WTC11 (cell line): ENCODE measurements around the gene BRMS1. TPM values are rescaled to one million over a fixed set of nuclear protein-coding genes. Genes with fewer than 3 reads are reported as not detected.
A peak's percentile ranks its signal among the peaks of the same experiment; 100 is the strongest.

Experiments used
- ATAC-seq: fragments of 200-7000 bp; cut with Tn5 transposase; 2 replicates; pipeline ENCODE4 v1.10.0; 2021; ENCODE audit warnings: mild to moderate bottlenecking, moderate library complexity
- CTCF ChIA-PET: fragments of 300-600 bp; sonication (Branson Sonifier 250); formaldehyde crosslinking; loops from one replicate; lab custom pipeline; 2021; ENCODE audit warnings: antibody characterized with exemption; lab: Charles Lee
- POLR2A ChIA-PET: fragments of 350-600 bp; sonication (Branson Sonifier 250); formaldehyde crosslinking; loops from one replicate; lab custom pipeline; 2021; ENCODE audit warnings: antibody characterized with exemption; lab: Charles Lee
- DNase-seq: peaks from one replicate; pipeline ENCODE4 v3.0.0; 2021; ENCODE audit warnings: low spot score
- H3K27ac Mint-ChIP-seq: 2 replicates; pipeline ENCODE4 v1.8.0; 2021; ENCODE audit warnings: mixed read lengths
- H3K27me3 Mint-ChIP-seq: 2 replicates; pipeline ENCODE4 v1.8.0; 2021; ENCODE audit warnings: low read depth, mild to moderate bottlenecking, moderate library complexity, mixed read lengths
- H3K36me3 Mint-ChIP-seq: 2 replicates; pipeline ENCODE4 v1.8.0; 2021; ENCODE audit warnings: mixed read lengths
- H3K4me1 Mint-ChIP-seq: 2 replicates; pipeline ENCODE4 v1.8.0; 2022; ENCODE audit warnings: mixed read lengths
- H3K4me3 Mint-ChIP-seq: 2 replicates; pipeline ENCODE4 v1.8.0; 2021; ENCODE audit warnings: mild to moderate bottlenecking, moderate library complexity, mixed read lengths
- H3K9me3 Mint-ChIP-seq: 2 replicates; pipeline ENCODE4 v1.8.0; 2021; ENCODE audit warnings: mixed read lengths
- CBFB ChIP-seq: sonication (generic); formaldehyde crosslinking; IDR thresholded peaks from 2 replicates; pipeline ENCODE4 v1.8.1; 2022; ENCODE audit warnings: mild to moderate bottlenecking, low read depth, missing genetic modification reagents
- CTCF ChIP-seq: fragments of 200-600 bp; IDR thresholded peaks from 2 replicates; pipeline ENCODE4 v1.8.0; 2022; ENCODE audit warnings: antibody characterized with exemption
- FOXK1 ChIP-seq: sonication (generic); formaldehyde crosslinking; IDR thresholded peaks from 2 replicates; pipeline ENCODE4 v1.8.0; 2022; ENCODE audit warnings: mild to moderate bottlenecking, moderate library complexity, missing genetic modification reagents
- GTF2I ChIP-seq: fragments of 250-450 bp; sonication (Bioruptor Pico); conservative IDR thresholded peaks from 2 replicates; pipeline ENCODE4 v1.4.0; 2021; ENCODE audit warnings: mild to moderate bottlenecking
- HMGXB4 ChIP-seq: sonication (generic); formaldehyde crosslinking; IDR thresholded peaks from 2 replicates; pipeline ENCODE4 v1.8.1; 2023; ENCODE audit warnings: mild to moderate bottlenecking, moderate library complexity, missing genetic modification reagents
- NFYB ChIP-seq: sonication (generic); formaldehyde crosslinking; conservative IDR thresholded peaks from 2 replicates; pipeline ENCODE4 v1.8.0; 2022; ENCODE audit warnings: low read depth, missing genetic modification reagents
- NR1H2 ChIP-seq: sonication (generic); formaldehyde crosslinking; IDR thresholded peaks from 2 replicates; pipeline ENCODE4 v1.9.0; 2021; ENCODE audit warnings: mild to moderate bottlenecking, moderate library complexity, missing genetic modification reagents
- SP1 ChIP-seq: sonication (generic); formaldehyde crosslinking; conservative IDR thresholded peaks from 2 replicates; pipeline ENCODE4 v1.8.1; 2022; ENCODE audit warnings: missing genetic modification reagents
- TEAD4 ChIP-seq: sonication (generic); formaldehyde crosslinking; IDR thresholded peaks from 2 replicates; pipeline ENCODE4 v1.8.0; 2022; ENCODE audit warnings: mild to moderate bottlenecking, missing genetic modification reagents
- ZNF263 ChIP-seq: sonication (generic); formaldehyde crosslinking; IDR thresholded peaks from 2 replicates; pipeline ENCODE4 v1.8.1; 2022; ENCODE audit warnings: low read depth, mild to moderate bottlenecking, moderate library complexity, missing genetic modification reagents
- total RNA-seq: library from RNA; stranded (reverse); gene quantifications from 3 replicates; pipeline ENCODE4 v1.2.3, GENCODE V29; 2021
- TF ChIP-seq, protein P1 (sequence below): sonication (generic); formaldehyde crosslinking; IDR thresholded peaks from 2 replicates; pipeline ENCODE4 v1.8.0; 2022; ENCODE audit warnings: mild to moderate bottlenecking, missing genetic modification reagents
- TF ChIP-seq, protein P2 (sequence below): sonication (generic); formaldehyde crosslinking; IDR thresholded peaks from 2 replicates; pipeline ENCODE4 v1.8.0; 2023; ENCODE audit warnings: mild to moderate bottlenecking, missing genetic modification reagents
- TF ChIP-seq, protein P3 (sequence below): fragments of 250-450 bp; sonication (Bioruptor Pico); IDR thresholded peaks from 2 replicates; pipeline ENCODE4 v2.1.2; 2022; ENCODE audit warnings: mild to moderate bottlenecking, moderate library complexity
- TF ChIP-seq, protein P4 (sequence below): sonication (generic); formaldehyde crosslinking; IDR thresholded peaks from 2 replicates; pipeline ENCODE4 v1.8.0; 2023; ENCODE audit warnings: missing genetic modification reagents, mild to moderate bottlenecking, borderline replicate concordance

Gene BRMS1
- total RNA-seq, 1 experiment from 2014 or later = 44.5 TPM

DNA sequence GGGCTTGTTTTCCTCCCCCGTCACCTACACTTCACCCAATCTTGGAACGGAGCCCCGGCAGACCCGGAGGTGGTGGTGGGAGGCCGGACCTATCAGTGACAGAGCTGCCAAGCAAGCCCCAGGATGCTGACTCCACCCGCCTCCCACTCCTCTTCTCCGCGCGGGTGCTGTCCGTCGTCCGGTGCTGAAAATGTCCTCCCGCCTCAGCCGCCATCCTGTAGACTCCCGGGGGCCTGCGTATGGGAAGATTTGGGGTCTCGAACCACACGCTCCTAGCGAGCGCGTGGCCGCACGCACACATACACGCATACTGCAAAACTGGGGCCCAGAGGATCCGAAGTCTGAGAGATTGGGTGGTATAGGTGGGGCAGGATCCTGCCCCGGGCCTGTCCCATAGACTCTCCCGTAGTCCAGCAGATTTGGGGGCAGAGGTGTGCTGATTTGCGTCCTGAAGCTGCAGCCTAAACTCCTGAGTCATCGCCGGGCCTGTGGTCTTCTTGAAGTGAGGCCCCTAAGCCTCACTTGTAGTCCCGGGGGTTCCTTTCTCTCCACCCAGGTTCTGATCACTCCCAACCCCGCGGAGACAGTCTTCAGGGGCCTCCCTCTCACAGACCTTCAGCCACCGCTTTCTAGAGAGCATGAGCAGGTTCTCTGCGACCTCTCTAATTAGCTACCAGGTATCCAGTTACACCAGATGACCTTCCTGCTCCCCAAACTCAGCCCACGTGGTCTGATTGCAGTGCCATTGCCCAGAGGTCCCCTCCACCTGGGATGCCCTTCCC is 55.2 kb downstream of the BRMS1 start (continued):
- TF ChIP-seq, protein P1, sequence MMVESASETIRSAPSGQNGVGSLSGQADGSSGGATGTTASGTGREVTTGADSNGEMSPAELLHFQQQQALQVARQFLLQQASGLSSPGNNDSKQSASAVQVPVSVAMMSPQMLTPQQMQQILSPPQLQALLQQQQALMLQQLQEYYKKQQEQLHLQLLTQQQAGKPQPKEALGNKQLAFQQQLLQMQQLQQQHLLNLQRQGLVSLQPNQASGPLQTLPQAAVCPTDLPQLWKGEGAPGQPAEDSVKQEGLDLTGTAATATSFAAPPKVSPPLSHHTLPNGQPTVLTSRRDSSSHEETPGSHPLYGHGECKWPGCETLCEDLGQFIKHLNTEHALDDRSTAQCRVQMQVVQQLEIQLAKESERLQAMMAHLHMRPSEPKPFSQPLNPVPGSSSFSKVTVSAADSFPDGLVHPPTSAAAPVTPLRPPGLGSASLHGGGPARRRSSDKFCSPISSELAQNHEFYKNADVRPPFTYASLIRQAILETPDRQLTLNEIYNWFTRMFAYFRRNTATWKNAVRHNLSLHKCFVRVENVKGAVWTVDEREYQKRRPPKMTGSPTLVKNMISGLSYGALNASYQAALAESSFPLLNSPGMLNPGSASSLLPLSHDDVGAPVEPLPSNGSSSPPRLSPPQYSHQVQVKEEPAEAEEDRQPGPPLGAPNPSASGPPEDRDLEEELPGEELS (CRISPR knock-in tag) = peak; percentile 83
- TF ChIP-seq HMGXB4 (CRISPR knock-in tag) (0 out of 2 replicates have a peak, but pooled peaks have one; percentile 20), FOXK1 (CRISPR knock-in tag) (no peak), NR1H2 (CRISPR knock-in tag) (no peak), ZNF263 (CRISPR knock-in tag) (peak; percentile 61; the same call in 1 of the 2 replicates), TEAD4 (CRISPR knock-in tag) (no peak), CTCF (no peak)
- TF ChIP-seq, protein P2, sequence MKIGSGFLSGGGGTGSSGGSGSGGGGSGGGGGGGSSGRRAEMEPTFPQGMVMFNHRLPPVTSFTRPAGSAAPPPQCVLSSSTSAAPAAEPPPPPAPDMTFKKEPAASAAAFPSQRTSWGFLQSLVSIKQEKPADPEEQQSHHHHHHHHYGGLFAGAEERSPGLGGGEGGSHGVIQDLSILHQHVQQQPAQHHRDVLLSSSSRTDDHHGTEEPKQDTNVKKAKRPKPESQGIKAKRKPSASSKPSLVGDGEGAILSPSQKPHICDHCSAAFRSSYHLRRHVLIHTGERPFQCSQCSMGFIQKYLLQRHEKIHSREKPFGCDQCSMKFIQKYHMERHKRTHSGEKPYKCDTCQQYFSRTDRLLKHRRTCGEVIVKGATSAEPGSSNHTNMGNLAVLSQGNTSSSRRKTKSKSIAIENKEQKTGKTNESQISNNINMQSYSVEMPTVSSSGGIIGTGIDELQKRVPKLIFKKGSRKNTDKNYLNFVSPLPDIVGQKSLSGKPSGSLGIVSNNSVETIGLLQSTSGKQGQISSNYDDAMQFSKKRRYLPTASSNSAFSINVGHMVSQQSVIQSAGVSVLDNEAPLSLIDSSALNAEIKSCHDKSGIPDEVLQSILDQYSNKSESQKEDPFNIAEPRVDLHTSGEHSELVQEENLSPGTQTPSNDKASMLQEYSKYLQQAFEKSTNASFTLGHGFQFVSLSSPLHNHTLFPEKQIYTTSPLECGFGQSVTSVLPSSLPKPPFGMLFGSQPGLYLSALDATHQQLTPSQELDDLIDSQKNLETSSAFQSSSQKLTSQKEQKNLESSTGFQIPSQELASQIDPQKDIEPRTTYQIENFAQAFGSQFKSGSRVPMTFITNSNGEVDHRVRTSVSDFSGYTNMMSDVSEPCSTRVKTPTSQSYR (CRISPR knock-in tag) = peak; percentile 51; the same call in 1 of the 2 replicates
- TF ChIP-seq, protein P3, sequence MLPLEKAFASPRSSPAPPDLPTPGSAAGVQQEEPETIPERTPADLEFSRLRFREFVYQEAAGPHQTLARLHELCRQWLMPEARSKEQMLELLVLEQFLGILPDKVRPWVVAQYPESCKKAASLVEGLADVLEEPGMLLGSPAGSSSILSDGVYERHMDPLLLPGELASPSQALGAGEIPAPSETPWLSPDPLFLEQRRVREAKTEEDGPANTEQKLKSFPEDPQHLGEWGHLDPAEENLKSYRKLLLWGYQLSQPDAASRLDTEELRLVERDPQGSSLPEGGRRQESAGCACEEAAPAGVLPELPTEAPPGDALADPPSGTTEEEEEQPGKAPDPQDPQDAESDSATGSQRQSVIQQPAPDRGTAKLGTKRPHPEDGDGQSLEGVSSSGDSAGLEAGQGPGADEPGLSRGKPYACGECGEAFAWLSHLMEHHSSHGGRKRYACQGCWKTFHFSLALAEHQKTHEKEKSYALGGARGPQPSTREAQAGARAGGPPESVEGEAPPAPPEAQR (CRISPR knock-in tag) = no peak

DNA sequence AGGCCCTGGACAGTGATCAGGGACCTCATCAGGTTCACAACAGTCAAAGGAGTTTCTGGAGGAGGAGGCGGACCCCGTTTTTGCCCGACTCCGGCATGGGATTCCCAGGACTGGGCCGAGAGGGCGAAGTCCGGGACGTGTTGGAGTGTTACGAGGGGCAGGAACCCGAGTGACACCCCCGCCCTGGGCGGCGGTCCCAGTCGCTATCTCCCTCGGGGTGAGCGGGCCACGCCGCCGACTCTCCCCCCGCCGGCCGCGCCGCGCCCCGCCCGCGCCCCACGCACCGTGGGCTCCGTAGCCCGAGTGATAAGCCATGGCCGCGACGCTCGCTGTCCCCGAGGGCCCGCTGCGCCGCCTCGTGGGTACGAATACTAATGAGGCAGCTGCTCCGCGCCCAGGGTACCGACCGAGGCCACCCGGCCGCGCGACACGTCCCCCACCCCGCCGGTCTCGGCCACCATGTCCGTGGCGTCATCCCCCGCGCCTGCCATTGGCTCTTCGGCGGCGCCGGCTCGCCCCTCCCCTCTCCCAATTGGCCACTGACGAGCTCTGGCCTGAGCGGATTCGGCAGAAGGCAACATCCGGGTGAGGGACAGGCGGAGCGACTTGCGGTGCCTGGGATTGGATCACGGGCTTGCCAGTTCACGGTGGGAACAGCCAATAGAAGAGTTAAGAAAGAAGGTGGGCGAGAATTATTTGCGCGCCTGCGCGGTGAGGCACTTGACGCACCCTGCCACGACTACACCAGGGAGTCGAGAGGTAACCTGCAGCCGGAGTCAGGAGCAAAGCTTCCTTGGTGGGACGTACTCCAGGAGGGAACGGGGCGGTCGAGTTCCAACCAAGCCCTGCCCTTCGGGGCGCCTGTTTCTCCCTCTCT is 56.0 kb downstream of the BRMS1 start, which contains the start of gene YIF1A:
Gene YIF1A (minus strand): TSS at position 473 of the 877 bp plus-strand sequence. CDS start 158 bp downstream, at position 315.
- ChIA-PET POLR2A (interaction anchor here (0.5 to 1.8 kb wide), 11 partner anchors 9 to 178 kb away, joined by 3 to 19 read pairs (median 5); partner anchors contain the start of genes B4GAT1, CD248, PELI3 and RIN1), CTCF (interaction anchor here (0.6 to 2.5 kb wide), 28 partner anchors 9 to 401 kb away, joined by 3 to 65 read pairs (median 4); partner anchors contain the start of genes CD248, DPP3, FIBP and RAB1B)
- peak; percentile 95 for ATAC-seq
- Mint-ChIP-seq H3K27ac (peak within 1 kb of the TSS; percentile 96), H3K4me3 (peak within 1 kb of the TSS; percentile 96), H3K9me3 (no peaks in the 10 kb centered on the region), H3K4me1 (peaks cover 20% of the 10 kb centered on the region), H3K27me3 (peaks cover 37% of the 10 kb centered on the region), H3K36me3 (no peaks in the 10 kb centered on the region)
- DNase-seq = peak; percentile 98
- TF ChIP-seq NFYB (CRISPR knock-in tag) (peak; percentile 98), GTF2I (no peak), ZNF263 (CRISPR knock-in tag) (no peak), SP1 (peak; percentile 78), CBFB (CRISPR knock-in tag) (no peak), HMGXB4 (CRISPR knock-in tag) (0 out of 2 replicates have a peak, but pooled peaks have one; percentile 21)
- TF ChIP-seq, protein P4, sequence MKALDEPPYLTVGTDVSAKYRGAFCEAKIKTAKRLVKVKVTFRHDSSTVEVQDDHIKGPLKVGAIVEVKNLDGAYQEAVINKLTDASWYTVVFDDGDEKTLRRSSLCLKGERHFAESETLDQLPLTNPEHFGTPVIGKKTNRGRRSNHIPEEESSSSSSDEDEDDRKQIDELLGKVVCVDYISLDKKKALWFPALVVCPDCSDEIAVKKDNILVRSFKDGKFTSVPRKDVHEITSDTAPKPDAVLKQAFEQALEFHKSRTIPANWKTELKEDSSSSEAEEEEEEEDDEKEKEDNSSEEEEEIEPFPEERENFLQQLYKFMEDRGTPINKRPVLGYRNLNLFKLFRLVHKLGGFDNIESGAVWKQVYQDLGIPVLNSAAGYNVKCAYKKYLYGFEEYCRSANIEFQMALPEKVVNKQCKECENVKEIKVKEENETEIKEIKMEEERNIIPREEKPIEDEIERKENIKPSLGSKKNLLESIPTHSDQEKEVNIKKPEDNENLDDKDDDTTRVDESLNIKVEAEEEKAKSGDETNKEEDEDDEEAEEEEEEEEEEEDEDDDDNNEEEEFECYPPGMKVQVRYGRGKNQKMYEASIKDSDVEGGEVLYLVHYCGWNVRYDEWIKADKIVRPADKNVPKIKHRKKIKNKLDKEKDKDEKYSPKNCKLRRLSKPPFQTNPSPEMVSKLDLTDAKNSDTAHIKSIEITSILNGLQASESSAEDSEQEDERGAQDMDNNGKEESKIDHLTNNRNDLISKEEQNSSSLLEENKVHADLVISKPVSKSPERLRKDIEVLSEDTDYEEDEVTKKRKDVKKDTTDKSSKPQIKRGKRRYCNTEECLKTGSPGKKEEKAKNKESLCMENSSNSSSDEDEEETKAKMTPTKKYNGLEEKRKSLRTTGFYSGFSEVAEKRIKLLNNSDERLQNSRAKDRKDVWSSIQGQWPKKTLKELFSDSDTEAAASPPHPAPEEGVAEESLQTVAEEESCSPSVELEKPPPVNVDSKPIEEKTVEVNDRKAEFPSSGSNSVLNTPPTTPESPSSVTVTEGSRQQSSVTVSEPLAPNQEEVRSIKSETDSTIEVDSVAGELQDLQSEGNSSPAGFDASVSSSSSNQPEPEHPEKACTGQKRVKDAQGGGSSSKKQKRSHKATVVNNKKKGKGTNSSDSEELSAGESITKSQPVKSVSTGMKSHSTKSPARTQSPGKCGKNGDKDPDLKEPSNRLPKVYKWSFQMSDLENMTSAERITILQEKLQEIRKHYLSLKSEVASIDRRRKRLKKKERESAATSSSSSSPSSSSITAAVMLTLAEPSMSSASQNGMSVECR (CRISPR knock-in tag) = 0 out of 2 replicates have a peak, but pooled peaks have one; percentile 34
